Panc1 (cell line): ENCODE measurements around the gene MLYCD. TPM values are rescaled to one million over a fixed set of nuclear protein-coding genes. Genes with fewer than 3 reads are reported as not detected.

Experiments used
- ATAC-seq: fragments of 200-7000 bp; cut with Tn5 transposase; 2 replicates; pipeline ENCODE4 v1.9.1; 2020; ENCODE audit warnings: mild to moderate bottlenecking, moderate library complexity
- BruUV-seq: library from RNA; stranded (reverse); fragments of 400-500 nt; replicated peaks from 2 replicates; lab custom pipeline; 2021; lab: Mats Ljungman, UMichigan
- CTCF ChIA-PET: fragments of 300-600 bp; sonication (Branson Sonifier 250); formaldehyde crosslinking; loops from one replicate; lab custom pipeline; 2022; ENCODE audit warnings: antibody characterized with exemption; lab: Charles Lee
- POLR2A ChIA-PET: fragments of 300-600 bp; sonication (Branson Sonifier 250); formaldehyde crosslinking; loops from one replicate; lab custom pipeline; 2022; ENCODE audit warnings: antibody characterized with exemption; lab: Charles Lee
- DNase-seq: peaks from one replicate; pipeline ENCODE4 v3.0.0-alpha.2; 2010; ENCODE audit warnings: low read depth, low spot score
- H3K27ac ChIP-seq: 2 replicates; pipeline ENCODE4 v1.5.1; 2011; ENCODE audit warnings: mild to moderate bottlenecking, low read length, inconsistent platforms
- H3K27me3 ChIP-seq: fragments of 200-500 bp; sonication (Bioruptor generic); 2 replicates; pipeline ENCODE4 v1.6.0; 2014; ENCODE audit warnings: low read length, inconsistent platforms; ENCODE audit not compliant: control insufficient read depth, insufficient read depth
- H3K36me3 ChIP-seq: fragments of 200-500 bp; sonication (Bioruptor generic); 2 replicates; pipeline ENCODE4 v1.5.1; 2014; ENCODE audit warnings: inconsistent platforms, mild to moderate bottlenecking, low read length, moderate library complexity; ENCODE audit not compliant: control insufficient read depth, insufficient read depth
- H3K4me1 ChIP-seq: 2 replicates; pipeline ENCODE4 v1.5.1; 2011; ENCODE audit warnings: inconsistent platforms, mild to moderate bottlenecking, low read length, moderate library complexity; ENCODE audit not compliant: control insufficient read depth, insufficient read depth
- H3K4me3 ChIP-seq, 2 experiments: 2 replicates each; pipeline ENCODE4 v1.5.1; 2011 to 2012; ENCODE audit warnings: low read depth in 2 of 2, low read length in 2 of 2, mild to moderate bottlenecking in 2 of 2, inconsistent platforms in 1 of 2, moderate library complexity in 1 of 2
- H3K9me3 ChIP-seq: fragments of 200-500 bp; sonication (Bioruptor generic); 2 replicates; pipeline ENCODE4 v1.5.1; 2014; ENCODE audit warnings: low read depth, mild to moderate bottlenecking, inconsistent platforms, low read length, moderate library complexity; ENCODE audit not compliant: control insufficient read depth, insufficient read depth
- POLR2AphosphoS5 ChIP-seq: IDR thresholded peaks from 2 replicates; pipeline ENCODE4 v1.6.1; 2012; ENCODE audit warnings: mild to moderate bottlenecking, low read depth, low read length, moderate library complexity
- SIN3A ChIP-seq: IDR thresholded peaks from 2 replicates; pipeline ENCODE4 v1.6.1; 2012; ENCODE audit warnings: low read depth, mild to moderate bottlenecking, low read length, moderate library complexity, borderline replicate concordance; ENCODE audit not compliant: insufficient read depth
- TCF7L2 ChIP-seq: IDR thresholded peaks from 2 replicates; pipeline ENCODE4 v1.6.1; 2011; ENCODE audit warnings: mild to moderate bottlenecking, low read depth, low read length, inconsistent platforms
- in situ Hi-C: cut with HindIII; loops from 2 replicates; pipeline ENCODE4 v1.10.0; 2016; ENCODE audit warnings: low sequenced_read_pairs, low pct_unique_long_range_greater_than_20kb
- intact Hi-C: fragments of 100-400 bp; cut with micrococcal nuclease; formaldehyde crosslinking; loops from one replicate; pipeline ENCODE4 v1.10.0; 2022; ENCODE audit not compliant: unreplicated experiment
- total RNA-seq: library from RNA; stranded (reverse); gene quantifications from one replicate; pipeline ENCODE4 v1.2.1, GENCODE V29; 2021; ENCODE audit not compliant: unreplicated experiment
- TF ChIP-seq, protein P1 (sequence below): fragments of 450-650 bp; IDR thresholded peaks from 2 replicates; pipeline ENCODE4 v1.5.1; 2017; ENCODE audit warnings: mild to moderate bottlenecking
- TF ChIP-seq, protein P2 (sequence below), 2 experiments: IDR thresholded peaks; 2 replicates each; pipeline ENCODE4 v1.6.1; 2011 to 2012; ENCODE audit warnings: low read depth in 2 of 2, control low read depth in 1 of 2, low read length in 1 of 2, mild to moderate bottlenecking in 1 of 2, moderate library complexity in 1 of 2; ENCODE audit not compliant: insufficient read depth in 1 of 2

The MLYCD gene
- total RNA-seq, 1 experiment from 2014 or later, result 2.2 TPM

DNA sequence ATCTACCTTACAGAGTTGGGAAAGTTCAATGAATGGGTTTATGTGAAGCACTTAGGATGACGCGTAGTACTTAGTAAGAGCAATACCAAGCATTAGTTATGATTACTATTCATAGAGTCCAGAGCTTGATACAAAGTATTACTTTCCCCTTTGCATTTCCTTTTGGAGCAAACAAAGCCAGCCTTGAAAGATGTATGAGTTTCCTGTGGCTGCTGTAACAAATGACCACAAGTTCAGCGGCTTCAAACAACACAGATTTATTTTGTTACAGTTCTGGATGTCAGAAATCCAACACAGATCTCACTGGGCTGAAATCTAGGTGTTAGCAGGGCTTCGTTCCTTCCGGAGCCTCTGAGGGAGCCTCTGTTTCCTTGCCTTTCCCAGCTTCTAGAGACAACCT is 8.6 kb upstream of the MLYCD start:
- no peaks in the 10 kb centered on the region for H3K36me3 ChIP-seq
- TF ChIP-seq POLR2AphosphoS5, result no peak
- TF ChIP-seq, protein P1, sequence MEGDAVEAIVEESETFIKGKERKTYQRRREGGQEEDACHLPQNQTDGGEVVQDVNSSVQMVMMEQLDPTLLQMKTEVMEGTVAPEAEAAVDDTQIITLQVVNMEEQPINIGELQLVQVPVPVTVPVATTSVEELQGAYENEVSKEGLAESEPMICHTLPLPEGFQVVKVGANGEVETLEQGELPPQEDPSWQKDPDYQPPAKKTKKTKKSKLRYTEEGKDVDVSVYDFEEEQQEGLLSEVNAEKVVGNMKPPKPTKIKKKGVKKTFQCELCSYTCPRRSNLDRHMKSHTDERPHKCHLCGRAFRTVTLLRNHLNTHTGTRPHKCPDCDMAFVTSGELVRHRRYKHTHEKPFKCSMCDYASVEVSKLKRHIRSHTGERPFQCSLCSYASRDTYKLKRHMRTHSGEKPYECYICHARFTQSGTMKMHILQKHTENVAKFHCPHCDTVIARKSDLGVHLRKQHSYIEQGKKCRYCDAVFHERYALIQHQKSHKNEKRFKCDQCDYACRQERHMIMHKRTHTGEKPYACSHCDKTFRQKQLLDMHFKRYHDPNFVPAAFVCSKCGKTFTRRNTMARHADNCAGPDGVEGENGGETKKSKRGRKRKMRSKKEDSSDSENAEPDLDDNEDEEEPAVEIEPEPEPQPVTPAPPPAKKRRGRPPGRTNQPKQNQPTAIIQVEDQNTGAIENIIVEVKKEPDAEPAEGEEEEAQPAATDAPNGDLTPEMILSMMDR, result no peak
- no peaks in the 10 kb centered on the region for H3K27me3 ChIP-seq
- BruUV-seq, result no TSS peak
- H3K4me1 ChIP-seq, result no peaks in the 10 kb centered on the region
- H3K4me3 ChIP-seq, result no peak overlapping the region
- in situ Hi-C loops (no loop called here), intact Hi-C loops (no loop called here)
- CTCF ChIA-PET, result no interaction called here
- no peak for ATAC-seq
- H3K27ac ChIP-seq, result no peak overlapping the region
- no peaks in the 10 kb centered on the region for H3K9me3 ChIP-seq
- DNase-seq, result no peak
- POLR2A ChIA-PET, result no interaction called here

GRCh38 chr16:83891742-83892141 is 7.2 kb upstream of the MLYCD start:
- Histone ChIP-seq H3K27me3 (no peaks in the 10 kb centered on the region), H3K27ac (no peak overlapping the region), H3K4me1 (no peaks in the 10 kb centered on the region), H3K4me3 (no peak overlapping the region), H3K36me3 (no peaks in the 10 kb centered on the region), H3K9me3 (no peaks in the 10 kb centered on the region)
- no peak for ATAC-seq
- in situ Hi-C loops (no loop called here), intact Hi-C loops (no loop called here)
- ChIA-PET POLR2A (no interaction called here), CTCF (no interaction called here)
- BruUV-seq, result no TSS peak
- TF ChIP-seq, protein P2, sequence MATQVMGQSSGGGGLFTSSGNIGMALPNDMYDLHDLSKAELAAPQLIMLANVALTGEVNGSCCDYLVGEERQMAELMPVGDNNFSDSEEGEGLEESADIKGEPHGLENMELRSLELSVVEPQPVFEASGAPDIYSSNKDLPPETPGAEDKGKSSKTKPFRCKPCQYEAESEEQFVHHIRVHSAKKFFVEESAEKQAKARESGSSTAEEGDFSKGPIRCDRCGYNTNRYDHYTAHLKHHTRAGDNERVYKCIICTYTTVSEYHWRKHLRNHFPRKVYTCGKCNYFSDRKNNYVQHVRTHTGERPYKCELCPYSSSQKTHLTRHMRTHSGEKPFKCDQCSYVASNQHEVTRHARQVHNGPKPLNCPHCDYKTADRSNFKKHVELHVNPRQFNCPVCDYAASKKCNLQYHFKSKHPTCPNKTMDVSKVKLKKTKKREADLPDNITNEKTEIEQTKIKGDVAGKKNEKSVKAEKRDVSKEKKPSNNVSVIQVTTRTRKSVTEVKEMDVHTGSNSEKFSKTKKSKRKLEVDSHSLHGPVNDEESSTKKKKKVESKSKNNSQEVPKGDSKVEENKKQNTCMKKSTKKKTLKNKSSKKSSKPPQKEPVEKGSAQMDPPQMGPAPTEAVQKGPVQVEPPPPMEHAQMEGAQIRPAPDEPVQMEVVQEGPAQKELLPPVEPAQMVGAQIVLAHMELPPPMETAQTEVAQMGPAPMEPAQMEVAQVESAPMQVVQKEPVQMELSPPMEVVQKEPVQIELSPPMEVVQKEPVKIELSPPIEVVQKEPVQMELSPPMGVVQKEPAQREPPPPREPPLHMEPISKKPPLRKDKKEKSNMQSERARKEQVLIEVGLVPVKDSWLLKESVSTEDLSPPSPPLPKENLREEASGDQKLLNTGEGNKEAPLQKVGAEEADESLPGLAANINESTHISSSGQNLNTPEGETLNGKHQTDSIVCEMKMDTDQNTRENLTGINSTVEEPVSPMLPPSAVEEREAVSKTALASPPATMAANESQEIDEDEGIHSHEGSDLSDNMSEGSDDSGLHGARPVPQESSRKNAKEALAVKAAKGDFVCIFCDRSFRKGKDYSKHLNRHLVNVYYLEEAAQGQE (IDR thresholded peaks at IDR 0.05; ENCODE audit: insufficient read depth in 1 of 2, low read depth in 2 of 2, low read length in 1 of 2), result no peak
- TF ChIP-seq TCF7L2 (no peak), POLR2AphosphoS5 (no peak), SIN3A (no peak)
- TF ChIP-seq, protein P1, result no peak
- no peak for DNase-seq

DNA sequence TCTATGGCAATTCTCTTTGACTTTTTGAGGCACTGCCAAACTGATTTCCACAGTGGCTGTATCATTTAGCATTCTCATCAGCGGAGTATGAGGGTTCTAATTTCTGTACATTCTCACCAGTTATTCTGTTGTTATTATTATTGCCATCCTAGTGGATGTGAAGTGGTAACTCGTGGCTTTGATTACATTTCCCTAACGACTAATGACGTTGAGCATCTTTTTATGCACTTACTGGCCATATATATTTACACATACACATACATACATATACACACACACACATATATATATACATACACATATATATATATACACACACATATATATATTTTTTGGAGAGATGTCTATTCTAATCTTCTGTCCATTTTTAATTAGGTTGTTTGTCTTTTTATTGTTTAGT is 3.7 kb upstream of the MLYCD start:
- no peak for ATAC-seq
- intact Hi-C loops (no loop called here), in situ Hi-C loops (no loop called here)
- Histone ChIP-seq H3K4me1 (peaks cover 2% of the 10 kb centered on the region; the same call in 1 of the 2 replicates), H3K27ac (no peak overlapping the region), H3K27me3 (no peaks in the 10 kb centered on the region), H3K36me3 (no peaks in the 10 kb centered on the region; the same call in 1 of the 2 replicates), H3K4me3 (no peak overlapping the region), H3K9me3 (no peaks in the 10 kb centered on the region)
- no TSS peak for BruUV-seq
- TF ChIP-seq POLR2AphosphoS5 (no peak), SIN3A (no peak), TCF7L2 (no peak)
- TF ChIP-seq, protein P2 (IDR thresholded peaks at IDR 0.05; ENCODE audit: insufficient read depth in 1 of 2, low read depth in 2 of 2, low read length in 1 of 2), result no peak
- TF ChIP-seq, protein P1, result no peak
- ChIA-PET CTCF (no interaction called here), POLR2A (no interaction called here)
- DNase-seq, result no peak
